GM10266 (cell line): ENCODE measurements around the gene TMTC1.

Experiments used
- DNase-seq: peaks from one replicate; pipeline ENCODE4 v3.0.0; 2012; ENCODE audit errors: extremely low spot score
- TF ChIP-seq, protein P1 (sequence below): IDR thresholded peaks from 2 replicates; pipeline ENCODE4 v1.5.1; 2012; ENCODE audit warnings: mild to moderate bottlenecking, low read depth; ENCODE audit not compliant: control insufficient read depth, insufficient read depth; ENCODE audit errors: missing control alignments

The TMTC1 gene

DNA sequence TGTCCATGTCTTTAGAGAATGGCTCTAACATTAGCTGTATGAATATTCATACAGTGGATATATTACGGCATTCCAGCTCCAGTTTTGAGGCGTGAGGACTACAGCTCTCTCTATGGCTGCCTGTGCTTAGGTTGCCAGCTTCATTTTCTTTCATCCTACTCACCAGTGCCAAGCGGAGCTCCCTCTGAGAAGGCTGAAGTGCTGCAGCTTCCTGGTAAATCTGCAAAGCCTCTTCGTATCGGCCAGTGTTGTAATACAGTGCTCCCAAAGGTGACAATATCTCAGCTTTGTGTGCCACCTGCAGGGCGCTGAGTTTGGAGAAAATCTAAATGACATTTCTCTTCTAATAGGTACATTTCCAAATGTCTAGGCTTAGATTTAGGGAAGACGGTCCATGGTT lies 266.5 kb downstream of the TMTC1 start:
- no peak for DNase-seq

DNA sequence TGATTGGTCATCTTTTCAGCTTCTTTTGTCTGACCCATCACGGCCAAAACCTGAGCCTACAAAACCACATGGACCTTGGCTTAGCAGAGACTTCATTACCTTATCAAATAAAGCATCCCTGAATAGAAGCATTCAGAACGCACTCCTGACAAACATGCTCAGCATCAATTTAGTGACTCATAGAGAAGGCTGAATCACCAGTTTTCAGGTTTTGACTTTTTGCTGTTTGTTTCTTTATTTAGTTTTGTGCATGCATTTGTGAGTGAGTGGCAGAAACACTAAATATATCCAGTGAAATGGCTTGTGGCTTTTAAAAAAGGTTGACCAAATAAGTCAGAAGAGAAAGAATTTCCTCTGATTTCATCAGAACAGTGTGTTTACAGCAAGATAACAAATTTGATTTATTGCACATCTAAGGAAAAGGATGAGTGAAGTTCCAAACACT lies 267.3 kb downstream of the TMTC1 start:
- no peak for DNase-seq
- TF ChIP-seq, protein P1, sequence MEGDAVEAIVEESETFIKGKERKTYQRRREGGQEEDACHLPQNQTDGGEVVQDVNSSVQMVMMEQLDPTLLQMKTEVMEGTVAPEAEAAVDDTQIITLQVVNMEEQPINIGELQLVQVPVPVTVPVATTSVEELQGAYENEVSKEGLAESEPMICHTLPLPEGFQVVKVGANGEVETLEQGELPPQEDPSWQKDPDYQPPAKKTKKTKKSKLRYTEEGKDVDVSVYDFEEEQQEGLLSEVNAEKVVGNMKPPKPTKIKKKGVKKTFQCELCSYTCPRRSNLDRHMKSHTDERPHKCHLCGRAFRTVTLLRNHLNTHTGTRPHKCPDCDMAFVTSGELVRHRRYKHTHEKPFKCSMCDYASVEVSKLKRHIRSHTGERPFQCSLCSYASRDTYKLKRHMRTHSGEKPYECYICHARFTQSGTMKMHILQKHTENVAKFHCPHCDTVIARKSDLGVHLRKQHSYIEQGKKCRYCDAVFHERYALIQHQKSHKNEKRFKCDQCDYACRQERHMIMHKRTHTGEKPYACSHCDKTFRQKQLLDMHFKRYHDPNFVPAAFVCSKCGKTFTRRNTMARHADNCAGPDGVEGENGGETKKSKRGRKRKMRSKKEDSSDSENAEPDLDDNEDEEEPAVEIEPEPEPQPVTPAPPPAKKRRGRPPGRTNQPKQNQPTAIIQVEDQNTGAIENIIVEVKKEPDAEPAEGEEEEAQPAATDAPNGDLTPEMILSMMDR, result no peak

More for the DNA sequence above, 266.5 kb downstream of the TMTC1 start:
- TF ChIP-seq, protein P1, result no peak

DNA sequence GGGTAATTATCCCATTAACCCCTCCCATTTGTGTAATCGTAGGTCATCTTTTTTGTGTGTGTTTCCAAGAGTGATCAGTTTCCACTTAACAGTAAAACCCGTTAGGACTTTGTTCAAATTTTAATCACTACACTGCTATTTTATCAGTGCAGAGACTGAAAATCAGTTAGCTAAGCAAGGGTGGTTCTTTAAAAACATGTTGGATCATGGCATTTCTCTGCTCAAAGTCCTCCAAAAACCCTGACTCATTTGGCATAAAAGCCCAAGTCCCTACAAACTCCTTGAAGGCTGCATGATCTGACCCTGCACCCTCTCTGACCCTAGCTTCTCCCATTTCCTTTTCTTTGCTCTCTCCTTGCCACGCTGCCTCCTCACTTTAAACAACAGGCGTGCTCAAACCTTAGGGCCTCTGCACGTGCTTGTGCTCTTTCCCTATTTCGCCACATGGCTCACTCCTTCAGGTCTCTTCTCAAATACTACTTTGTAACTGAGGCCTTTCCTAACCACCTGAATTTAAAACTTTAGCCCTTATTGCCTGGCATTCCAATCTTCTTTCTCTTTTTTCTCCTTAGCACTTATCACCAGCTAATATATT lies 273.1 kb downstream of the TMTC1 start:
- DNase-seq, result no peak
- TF ChIP-seq, protein P1, result no peak

DNA sequence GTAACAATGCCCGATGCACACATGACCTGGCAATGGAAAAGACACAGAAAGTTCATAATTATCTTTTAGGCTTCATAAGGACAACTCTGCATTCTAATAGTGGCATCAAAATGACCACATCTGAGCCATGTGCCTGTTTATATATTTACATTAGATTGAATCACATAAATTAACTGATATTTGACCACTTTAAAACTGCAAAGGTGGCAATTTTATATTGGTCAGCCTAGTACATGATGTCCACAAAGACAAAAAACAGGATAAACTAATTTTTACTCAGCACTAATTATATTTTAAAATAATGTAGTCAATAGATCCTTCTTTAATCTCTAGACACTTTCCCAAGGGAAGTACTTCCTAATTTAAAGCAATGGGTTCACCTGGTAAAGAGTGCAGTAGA lies 274.2 kb downstream of the TMTC1 start:
- TF ChIP-seq, protein P1, result no peak
- no peak for DNase-seq

DNA sequence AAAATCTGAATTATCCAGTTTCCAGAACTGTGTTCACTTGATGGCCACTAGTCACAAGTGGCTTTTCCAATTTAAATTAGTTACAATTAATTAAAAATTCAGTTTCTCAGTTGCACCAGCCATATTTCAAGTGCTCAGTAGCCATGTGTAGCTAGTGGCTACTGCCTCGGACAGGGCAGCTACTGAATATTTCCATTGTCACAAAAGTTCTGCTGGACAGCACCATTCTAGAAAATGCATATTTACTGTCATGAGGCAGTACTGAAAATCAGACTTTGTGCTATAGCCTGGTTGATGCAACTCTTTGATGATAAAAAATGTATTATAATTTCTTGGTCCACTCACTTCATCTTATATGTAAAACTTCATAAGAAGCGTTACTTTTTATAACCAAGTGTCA lies 274.8 kb downstream of the TMTC1 start:
- DNase-seq, result no peak
- TF ChIP-seq, protein P1, result no peak

DNA sequence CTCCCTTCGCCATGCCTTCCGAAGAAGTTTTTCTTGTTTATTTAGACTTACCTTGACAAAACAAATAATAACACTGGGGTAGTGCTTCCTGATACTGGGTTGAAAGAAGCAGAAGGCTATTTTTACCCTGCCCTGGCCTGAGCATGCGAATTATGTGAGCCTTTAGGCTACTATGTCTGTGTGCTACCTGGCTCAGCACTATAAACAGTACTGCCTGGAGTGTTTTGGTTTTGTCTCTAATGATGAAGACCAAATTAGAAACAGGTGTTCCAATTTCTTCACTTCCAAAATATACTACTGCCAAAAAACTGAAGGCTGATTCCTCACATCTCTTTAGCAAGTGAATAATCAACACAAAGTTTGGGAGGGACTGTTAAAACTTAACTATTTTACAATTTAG lies 278.6 kb downstream of the TMTC1 start:
- TF ChIP-seq, protein P1, result no peak
- no peak for DNase-seq

DNA sequence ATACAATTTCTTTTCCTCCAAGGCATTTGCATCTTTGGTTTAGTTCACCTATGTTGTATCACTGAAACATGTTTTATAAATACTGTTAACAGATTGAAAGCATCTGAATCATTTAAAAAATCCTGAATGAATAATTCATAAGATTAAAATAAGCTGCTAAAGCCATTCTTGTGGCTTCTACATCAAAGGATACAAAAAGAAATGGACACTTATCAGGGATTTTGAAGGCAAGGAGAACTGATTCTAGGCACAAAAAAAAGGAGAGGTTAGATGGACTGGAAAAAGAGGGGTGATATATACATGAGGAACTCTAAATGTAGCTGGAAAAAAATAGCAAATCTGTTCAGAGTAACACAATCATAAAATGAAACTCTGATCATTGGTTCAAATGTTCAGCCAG lies 280.5 kb downstream of the TMTC1 start:
- DNase-seq, result no peak

More for the DNA sequence above, 280.5 kb downstream of the TMTC1 start:
- TF ChIP-seq, protein P1, result no peak
